ENCODE data around the gene AGAP1. TPM values are rescaled to one million over a fixed set of nuclear protein-coding genes. Genes with fewer than 3 reads are reported as not detected.

AGAP1 gene
- total RNA-seq, 1 donor = 12.3 TPM

DNA sequence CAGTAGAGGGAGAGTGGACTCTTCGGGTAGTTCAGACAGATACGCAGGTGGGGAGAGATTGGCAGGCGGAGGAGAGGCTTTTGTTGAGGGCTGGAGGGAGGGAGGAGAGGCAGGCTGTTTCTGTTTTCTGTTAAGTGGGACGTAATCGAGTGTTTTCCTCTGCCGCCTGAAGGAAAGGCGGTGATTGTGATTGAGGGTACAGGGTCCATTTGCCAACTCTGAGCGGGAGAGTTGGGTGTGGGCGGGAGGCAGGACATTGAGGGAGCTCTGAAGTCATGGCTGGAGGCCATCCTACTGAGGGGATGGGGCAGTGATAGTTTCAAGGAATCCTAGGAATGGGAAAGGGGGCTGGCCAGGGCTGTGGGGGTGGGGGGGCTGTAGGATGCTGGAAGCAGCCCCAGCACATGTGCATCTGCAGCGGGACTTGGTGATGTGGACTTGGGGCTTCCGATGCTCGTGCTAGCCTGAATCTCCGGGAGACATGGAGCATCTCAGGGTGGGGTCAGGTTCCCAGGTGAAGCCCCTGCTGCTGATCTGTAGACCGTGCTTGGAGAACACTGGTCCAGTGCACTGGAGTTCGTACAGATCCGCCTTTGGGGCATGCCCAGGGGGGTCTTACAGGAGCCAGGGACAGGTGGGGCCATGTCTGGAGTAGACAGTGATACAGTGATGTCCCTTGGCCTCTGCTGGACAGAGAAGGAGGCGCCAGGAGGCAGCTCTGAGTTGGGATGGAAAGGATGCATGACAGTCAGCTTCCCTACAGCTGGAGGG, 167.5 kb downstream of the AGAP1 start:
- TF ChIP-seq CTCF (IDR thresholded peaks at IDR 0.05; ENCODE audit: insufficient read depth, low read length) = no peak
- no peak for DNase-seq (ENCODE audit: low read depth)
- H3K4me3 ChIP-seq (ENCODE audit: low read depth, low read length) = no peak overlapping the region

DNA sequence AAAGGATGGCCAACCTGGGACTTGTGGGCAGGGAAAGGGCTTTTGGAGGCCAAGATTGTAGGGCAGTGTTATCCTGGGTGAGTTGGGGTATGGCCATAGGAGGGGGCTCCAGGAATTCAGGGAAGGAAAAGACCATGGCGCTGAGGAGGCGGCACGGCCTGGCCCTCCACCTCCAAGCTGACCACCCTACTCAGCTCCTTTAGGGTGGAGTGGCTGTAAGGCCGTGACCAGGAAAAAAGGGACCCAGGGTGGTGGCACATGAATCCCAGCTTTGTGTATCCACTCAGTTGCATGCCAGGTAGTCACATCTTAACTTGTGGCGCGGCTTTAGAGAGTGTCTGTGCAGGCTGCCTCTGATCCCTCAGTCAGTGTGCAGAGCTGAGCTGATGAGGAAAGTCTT, 168.1 kb downstream of the AGAP1 start:
- DNase-seq (ENCODE audit: low read depth) = no peak
- no peak for TF ChIP-seq CTCF (IDR thresholded peaks at IDR 0.05; ENCODE audit: insufficient read depth, low read length)
- no peak overlapping the region for H3K4me3 ChIP-seq (ENCODE audit: low read depth, low read length)

- no peak for TF ChIP-seq CTCF (IDR thresholded peaks at IDR 0.05; ENCODE audit: insufficient read depth, low read length)
- H3K4me3 ChIP-seq (ENCODE audit: low read depth, low read length) = no peak overlapping the region
- DNase-seq (ENCODE audit: low read depth) = no peak
Observed at GRCh38 chr2:235663875-235664274, 170.0 kb downstream of the AGAP1 start.

DNA sequence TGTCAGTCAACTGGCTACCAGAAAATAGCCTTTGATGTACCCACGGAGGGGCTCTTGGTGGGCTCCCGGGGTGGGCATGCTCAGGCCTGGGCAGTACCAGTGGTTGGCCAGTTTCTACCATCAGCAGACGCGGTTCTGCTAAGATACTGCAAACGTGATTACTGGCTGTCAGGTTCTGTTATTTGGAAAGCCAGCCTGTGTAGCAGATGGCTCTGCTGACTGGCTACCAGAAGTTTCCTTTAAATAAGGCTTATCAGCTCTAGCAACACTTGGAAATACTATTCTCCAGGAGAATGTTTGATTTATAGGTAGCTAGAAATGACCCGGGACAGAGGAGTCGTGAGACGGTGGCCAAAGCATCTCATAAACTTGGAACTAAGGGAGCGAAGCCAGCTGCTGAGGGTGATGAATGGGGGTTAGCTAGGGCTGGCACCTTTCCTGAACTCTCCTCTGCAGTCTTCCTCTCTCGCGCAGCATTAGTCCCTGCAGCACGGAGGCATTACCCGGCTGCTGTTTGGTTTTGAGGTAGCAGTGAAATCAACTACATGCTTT, 171.9 kb downstream of the AGAP1 start:
- H3K4me3 ChIP-seq (ENCODE audit: low read depth, low read length) = peak overlapping the region; percentile 43
- TF ChIP-seq CTCF (IDR thresholded peaks at IDR 0.05; ENCODE audit: insufficient read depth, low read length) = no peak
- DNase-seq (ENCODE audit: low read depth) = peak; percentile 59

DNA sequence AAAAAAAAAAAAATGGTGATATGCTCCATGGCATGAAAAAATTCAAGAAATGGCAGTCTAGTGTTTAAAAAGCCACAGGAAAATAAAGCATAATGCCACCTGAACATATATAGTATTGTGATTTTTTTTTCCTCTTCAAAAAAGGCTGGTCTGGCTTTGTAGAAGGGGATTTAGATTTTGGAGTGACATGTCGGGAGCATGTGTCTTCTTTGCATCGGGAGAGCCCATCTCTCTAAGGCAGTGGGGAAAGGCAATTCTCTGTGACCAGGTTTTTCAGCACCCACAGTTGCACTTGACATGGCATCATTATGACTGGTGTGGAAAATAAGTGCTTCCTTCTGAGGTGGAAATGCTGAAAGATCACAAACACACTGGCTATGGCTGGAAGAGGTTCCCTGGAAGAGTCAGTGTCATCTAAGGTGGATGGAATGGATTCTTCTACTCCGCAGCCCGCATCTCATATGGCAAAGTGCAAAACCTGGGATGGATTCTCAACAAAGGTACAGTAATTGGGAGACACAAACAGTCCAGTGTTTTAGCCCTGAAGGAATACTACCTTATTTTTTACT, 172.5 kb downstream of the AGAP1 start:
- peak; percentile 93 for DNase-seq (ENCODE audit: low read depth)
- H3K4me3 ChIP-seq (ENCODE audit: low read depth, low read length) = peak overlapping the region; percentile 43
- no peak for TF ChIP-seq CTCF (IDR thresholded peaks at IDR 0.05; ENCODE audit: insufficient read depth, low read length)

GRCh38 chr2:235668782-235669181, 174.9 kb downstream of the AGAP1 start:
- H3K4me3 ChIP-seq (ENCODE audit: low read depth, low read length) = no peak overlapping the region
- TF ChIP-seq CTCF (IDR thresholded peaks at IDR 0.05; ENCODE audit: insufficient read depth, low read length) = no peak
- DNase-seq (ENCODE audit: low read depth) = no peak
